Renal cortex interstitium (tissue), 11 donors: ENCODE data around the gene GDF10. TPM values are rescaled to one million over a fixed set of nuclear protein-coding genes. Genes with fewer than 3 reads are reported as not detected.

ENCODE experiments used
- DNase-seq, 11 donors: peaks; one replicate each; pipeline ENCODE4 v3.0.0-alpha.2; 2013; ENCODE audit warnings: low read depth in 9 of 11, low spot score in 4 of 11; ENCODE audit errors: extremely low read depth in 1 of 11
- polyA plus RNA-seq, 3 donors: library from polyadenylated mRNA; unstranded; fragments of 120-200 nt; gene quantifications; one replicate each; pipeline ENCODE4 v1.2.1, GENCODE V29; 2013; ENCODE audit not compliant: insufficient read length in 3 of 3

Gene GDF10
- polyA plus RNA-seq, 3 donors, result 1.5 to 2.4 (median 1.6) TPM

GRCh38 chr10:47357911-47358310 lies 57.9 kb downstream of the GDF10 start:
- DNase-seq, result no peak

GRCh38 chr10:47358457-47358856 lies 58.5 kb downstream of the GDF10 start:
- no peak for DNase-seq

DNA sequence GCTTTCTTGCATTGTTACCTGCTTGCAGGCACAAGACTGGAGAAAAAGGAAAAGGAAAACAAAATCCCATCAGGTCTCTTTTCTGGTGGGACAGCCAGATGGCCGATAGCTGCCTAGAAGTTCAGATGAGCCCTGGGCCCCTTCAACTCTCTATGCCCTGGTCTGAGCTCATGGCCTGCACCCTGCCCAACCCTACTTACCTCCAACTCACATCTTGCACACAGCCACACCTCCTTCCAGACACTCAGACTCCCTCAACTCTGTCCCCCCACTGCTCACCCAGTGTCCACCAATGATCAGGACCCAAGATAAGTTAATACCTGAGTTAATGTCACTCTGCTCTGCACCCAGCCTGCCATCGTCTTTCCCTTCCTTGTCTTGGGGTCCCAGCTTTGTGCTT lies 59.1 kb downstream of the GDF10 start:
- DNase-seq, result no peak

DNA sequence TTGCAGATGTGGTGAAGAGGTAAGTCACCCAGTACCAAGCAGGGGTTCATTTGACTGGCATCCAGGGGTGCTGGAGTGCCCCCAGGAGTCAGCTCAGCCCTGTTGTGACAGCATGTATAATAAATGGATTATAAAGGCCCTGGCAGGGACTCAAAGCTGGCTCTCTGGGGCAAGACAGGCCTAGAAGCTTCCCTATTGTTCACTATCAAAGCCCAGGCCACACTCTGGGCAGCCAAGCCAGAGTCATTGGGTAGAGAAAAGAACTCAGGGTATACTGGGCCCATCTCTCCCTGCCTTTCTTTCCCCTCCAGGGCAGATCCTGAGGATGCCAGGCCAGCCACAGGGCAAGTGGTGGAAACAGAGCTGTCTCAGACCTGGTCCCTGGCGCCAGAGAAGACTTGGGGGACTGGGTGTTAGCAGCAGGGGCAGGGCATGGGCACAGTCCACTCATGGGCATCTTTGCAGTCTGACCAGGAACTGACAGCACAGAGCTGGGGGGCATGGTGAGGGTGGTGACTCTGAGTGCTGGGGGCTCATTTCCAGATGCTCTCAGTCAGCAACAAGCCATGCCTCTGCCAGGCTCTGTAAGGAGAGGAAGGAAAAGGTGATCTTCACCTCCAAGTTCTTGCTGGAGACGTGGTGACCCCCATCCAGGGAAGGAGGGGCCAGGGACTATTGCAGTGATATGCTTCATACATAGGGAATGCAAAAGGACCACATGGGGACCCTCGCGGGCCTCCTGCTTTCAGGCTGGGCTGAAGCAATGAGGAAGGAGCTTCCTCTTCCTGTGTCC lies 59.8 kb downstream of the GDF10 start:
- no peak for DNase-seq

DNA sequence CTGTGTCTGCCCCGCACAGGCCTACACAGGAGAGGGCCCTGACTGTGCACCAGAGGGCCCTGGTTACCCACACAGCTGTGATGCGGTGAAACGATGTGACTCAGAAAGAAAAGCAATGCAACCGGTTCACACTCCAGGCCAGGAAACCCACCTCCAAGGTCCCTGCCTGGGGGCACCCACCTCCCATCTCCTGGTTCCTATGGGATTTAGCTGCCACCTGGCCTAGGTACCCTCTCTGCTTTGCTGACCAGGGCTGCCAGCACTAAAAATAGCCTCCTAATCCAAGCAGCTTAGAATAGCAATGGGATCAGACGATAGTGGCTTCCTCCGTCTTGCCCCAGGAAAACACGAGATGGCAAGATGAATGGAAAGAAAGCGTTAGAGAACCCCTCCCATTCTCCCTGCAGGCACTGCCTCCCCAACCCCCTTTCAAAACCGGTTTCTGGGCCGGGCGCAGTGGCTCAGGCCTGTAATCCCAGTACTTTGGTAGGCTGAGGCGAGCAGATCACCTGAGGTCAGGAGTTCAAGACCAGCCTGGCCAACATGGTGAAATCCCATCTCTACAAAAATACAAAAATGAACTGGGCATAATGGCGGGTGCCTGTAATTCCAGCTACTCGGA lies 60.5 kb downstream of the GDF10 start:
- DNase-seq, result no peak

DNA sequence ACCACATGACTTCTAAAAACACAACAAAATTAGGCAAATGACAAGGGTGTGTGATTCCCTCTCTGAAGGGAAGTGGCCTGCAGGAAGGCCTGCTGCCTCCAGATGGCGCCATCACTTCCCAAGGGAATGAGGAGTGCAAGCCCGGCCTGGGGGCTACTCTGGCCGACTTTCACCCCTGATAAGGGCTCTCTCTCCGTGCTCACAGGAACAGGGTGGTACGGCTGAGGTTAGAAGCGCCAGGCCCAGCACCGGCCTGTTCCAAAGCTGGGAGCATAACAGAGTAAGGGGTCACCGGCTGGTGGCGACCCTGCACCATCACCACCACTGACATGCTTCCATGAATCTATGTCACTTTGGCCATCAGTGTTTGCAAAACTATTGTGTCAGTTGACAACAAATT lies 61.3 kb downstream of the GDF10 start:
- no peak for DNase-seq

GRCh38 chr10:47362199-47362598 lies 62.2 kb downstream of the GDF10 start:
- DNase-seq, result no peak

Other genes starting within 250 kb of the GDF10 start
- gene GDF2, start 22.3 kb downstream of the GDF10 start, polyA plus RNA-seq, result not detected
- gene RBP3, start 48.2 kb downstream of the GDF10 start, polyA plus RNA-seq, result under 1 TPM; 0.06 to 0.16 (median 0.07) TPM
- gene ZNF488, start 84.1 kb downstream of the GDF10 start, polyA plus RNA-seq, result 1 to 10 TPM; 4.2 to 5.2 (median 4.9) TPM
- gene ANXA8, start 183.9 kb downstream of the GDF10 start, polyA plus RNA-seq, result under 1 TPM in 2 of 3 donors, not detected in 1; 0.14 to 0.15 TPM
- gene FAM25G, start 191.5 kb downstream of the GDF10 start, polyA plus RNA-seq, result not detected
- gene AGAP9, start 223.4 kb downstream of the GDF10 start, polyA plus RNA-seq, result 10 to 100 TPM; 10.5 to 35.0 (median 23.9) TPM